GM19239 (cell line): ENCODE measurements around the gene CKLF.

Source experiments
- DNase-seq: peaks from one replicate; pipeline ENCODE4 v3.0.0; 2011; ENCODE audit warnings: low spot score; ENCODE audit not compliant: insufficient read length
- FAIRE-seq: peaks from 2 replicates; lab custom pipeline; 2011; peaks lifted over from hg19 to GRCh38; lab: Jason Lieb, UNC

The CKLF gene

DNA sequence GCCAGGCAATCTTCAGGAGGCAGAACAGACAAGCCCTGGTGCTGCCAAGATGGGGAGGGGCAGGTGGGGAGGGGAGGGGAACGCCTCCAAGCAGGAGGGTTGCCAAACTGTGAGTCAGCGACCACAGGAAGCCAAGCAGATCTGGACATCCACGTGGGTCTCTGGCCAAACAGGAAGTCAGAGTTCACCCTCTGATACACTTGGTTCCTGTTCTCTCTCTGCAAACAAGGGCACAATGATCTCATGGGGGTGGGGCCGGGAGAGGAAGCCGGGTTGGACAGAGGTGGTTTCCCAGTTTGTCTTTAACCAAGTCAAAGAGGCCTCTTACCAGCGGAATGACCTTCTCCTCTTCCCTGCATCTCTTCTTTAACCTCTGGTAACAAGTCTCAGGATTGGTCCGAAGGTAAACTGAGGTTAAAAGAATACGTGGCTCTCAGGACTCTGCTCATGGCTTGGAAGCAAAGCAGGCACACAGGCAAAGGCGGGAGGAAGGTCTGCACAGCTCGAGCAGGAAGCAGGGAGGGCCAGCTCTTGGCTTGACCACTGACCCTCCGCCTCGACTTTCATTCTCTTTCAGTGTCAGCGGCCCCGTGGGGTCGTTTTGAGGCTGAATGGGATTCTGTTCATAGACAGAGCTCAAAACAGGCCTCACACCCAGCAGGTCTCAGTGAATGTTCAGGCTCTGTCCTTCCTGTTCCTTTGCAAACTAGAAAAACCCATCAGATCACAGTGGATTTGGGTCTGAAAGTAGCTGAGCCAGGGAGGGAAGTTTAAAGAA, 35.4 kb upstream of the CKLF start:
- peak; percentile 88 for DNase-seq
- peak; percentile 97 for FAIRE-seq

- FAIRE-seq (no peak), DNase-seq (no peak)
Observed at GRCh38 chr16:66517586-66518263, 34.7 kb upstream of the CKLF start.

DNA sequence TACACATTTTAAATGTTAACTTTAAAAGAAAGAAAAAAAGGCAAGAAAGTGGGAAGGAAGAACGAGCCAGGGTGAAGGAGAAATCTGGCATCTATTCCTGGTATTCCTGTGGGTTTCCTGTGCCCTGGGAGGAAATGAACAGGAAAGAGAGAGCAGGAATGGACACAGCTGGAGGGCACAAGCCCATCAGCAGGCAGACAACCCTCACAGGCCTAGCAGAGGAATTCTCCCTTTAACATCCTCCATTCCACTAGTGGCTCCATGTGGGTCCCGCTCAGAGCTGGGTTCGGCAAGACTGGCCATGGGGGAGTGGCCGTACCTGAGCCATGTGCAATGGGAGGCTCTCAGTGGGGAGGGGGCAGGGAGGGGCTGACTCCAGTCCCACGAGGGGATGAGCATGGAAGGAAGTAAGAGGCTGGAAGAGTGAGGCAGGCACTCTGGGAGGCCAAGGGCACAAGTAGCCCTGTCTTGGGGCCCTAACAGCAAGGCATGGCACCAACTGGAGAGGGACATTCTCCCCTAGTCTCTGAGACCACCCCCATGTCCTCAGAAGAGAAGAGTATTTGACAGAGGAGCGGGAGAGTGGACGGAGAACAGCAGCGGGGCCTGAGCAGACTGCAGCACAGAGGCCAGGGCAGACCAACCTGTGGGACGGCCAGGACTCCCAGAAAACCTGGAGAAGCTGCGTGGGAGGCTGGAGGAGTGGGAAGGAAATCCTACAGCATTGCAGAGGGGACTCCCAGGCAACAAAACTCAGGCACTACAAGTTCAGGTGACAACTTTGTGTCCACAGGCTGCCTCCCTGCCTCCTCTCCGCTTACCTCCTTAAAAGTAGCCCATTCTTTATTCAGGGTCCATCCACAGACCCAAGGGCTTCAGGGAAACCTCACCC, 32.6 kb upstream of the CKLF start:
- no peak for FAIRE-seq
- no peak for DNase-seq

GRCh38 chr16:66520406-66521170, 31.8 kb upstream of the CKLF start:
- DNase-seq (no peak), FAIRE-seq (no peak)

- no peak for FAIRE-seq
- DNase-seq: no peak
Observed at GRCh38 chr16:66521252-66521713, 31.1 kb upstream of the CKLF start.

GRCh38 chr16:66521951-66522771, 30.2 kb upstream of the CKLF start:
- DNase-seq: no peak
- peak; percentile 88 for FAIRE-seq

GRCh38 chr16:66522816-66523590, 29.4 kb upstream of the CKLF start:
- DNase-seq (no peak), FAIRE-seq (no peak)

DNA sequence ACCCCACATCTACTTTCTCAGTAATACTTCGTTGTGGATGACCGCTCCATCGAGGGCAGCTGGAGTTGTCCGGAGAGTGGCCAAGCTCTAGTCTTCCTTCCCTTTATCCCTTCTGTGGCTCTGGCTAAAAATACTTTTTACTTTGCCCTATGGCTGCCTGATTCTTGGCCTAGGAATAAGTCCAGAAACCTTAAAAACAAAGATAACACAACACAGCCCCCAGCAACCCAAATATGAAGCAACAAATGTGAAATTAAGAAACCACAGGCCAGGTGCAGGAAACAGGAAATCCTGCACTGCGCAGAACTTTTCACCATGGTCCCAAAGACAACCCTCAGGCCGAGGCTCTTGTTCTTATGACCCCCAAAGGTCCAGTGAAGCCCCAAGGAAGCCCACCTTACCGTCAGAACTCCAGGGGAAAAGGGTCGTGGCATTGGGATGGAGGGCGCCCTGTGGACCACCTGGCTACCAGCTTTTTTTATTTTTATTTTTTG, 28.5 kb upstream of the CKLF start:
- FAIRE-seq: peak; percentile 91
- no peak for DNase-seq

GRCh38 chr16:66524601-66525164, 27.7 kb upstream of the CKLF start:
- FAIRE-seq (peak; percentile 91), DNase-seq (no peak)

DNA sequence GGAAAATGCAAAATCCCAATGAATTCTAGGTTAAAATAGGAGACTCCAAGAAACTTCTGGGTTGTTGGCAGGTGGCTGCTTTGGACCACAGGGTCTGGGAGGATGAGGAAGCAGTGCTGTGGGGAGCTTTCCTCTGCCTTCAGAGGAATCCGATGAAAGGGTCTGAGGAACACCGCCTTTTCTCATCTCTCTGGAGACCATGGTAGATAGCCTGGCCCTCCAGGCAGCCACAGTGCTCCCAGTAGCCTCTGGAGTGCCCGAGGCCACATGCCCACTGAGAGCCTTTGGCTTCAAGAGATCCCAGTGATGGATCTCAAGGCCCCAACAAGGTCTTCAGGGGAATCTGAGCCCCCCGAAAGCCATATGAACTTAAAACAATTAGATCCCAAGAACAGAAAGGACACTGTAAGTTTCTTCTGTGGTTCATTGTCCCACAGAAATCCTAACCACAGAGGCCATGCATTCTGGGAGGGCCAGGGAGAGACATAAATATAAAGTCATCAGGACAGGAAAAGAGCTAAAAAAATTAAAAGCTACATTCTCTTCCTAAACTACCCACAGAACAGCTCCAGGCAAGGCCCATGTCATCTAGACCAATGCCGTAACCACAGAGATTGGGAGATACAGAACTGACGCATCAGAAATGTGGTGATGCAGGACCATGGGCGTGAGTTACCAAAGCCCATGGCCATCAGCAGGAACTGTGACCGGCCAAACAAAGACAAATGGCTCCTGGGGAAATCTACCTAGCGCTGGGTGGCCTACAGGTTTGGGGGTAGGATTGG, 26.8 kb upstream of the CKLF start:
- no peak for DNase-seq
- FAIRE-seq: no peak

- FAIRE-seq: no peak
- DNase-seq: no peak
Observed at GRCh38 chr16:66528294-66528693, 24.1 kb upstream of the CKLF start.

DNA sequence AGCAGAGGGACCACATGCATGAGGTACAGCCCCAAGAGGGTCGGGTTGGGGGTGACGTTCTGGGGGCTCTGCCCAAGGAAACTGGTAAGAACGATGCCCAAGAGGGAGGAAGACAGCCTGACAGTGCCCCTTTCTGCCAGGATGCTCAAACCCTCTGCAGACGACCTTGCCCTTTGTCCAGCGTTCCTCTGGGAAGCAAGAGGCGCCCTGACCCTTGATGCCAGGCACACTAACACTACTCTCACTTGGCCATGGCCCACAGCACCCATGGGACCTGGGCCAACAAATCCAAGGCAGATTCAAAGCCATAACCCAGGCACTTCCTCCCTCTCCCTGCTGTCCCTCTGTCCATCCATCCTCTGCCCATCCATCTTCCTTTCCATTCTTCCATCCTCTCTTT, 22.9 kb upstream of the CKLF start:
- FAIRE-seq (no peak), DNase-seq (no peak)

- DNase-seq (no peak), FAIRE-seq (no peak)
Observed at GRCh38 chr16:66534376-66534799, 18.0 kb upstream of the CKLF start.

DNA sequence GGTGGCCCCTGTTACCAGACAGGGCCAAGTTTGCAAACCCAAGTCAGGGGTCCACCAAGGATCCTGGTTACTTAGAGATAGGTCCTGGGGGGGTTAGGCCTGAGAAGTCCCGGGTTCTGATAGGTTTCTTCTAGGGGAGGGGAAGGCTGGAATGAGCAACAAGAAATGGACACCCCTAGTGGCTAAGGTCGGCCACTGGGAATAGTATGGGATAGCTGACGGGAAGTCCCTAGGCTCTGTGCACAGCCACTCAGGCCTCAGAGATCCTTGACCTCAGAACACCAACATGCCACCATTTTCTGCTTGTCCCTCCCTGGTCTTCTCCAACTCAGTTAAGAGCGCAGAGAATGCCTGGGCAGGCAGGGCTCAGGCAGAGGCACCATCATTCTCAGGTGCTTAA, 15.9 kb upstream of the CKLF start:
- DNase-seq (no peak), FAIRE-seq (no peak)

DNA sequence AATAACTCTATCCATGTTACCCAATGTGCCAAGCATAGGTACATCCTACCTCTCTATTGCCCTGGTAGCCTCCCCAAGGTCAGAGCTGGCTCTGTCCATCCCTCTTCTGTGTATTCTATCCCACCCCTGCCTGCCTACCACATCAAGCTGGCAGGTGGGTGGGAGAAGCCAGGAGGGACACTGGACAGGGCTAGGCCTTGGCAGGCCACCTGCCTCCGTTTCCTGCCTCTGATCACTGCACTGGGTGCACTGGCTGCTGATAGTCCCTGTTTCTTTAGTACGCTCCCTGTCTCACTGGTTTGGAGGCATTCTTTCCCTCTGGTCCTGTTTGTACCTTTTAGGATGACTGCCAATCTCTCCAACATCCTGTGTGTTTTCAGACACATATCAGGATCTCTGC, 15.1 kb upstream of the CKLF start:
- no peak for DNase-seq
- no peak for FAIRE-seq

DNA sequence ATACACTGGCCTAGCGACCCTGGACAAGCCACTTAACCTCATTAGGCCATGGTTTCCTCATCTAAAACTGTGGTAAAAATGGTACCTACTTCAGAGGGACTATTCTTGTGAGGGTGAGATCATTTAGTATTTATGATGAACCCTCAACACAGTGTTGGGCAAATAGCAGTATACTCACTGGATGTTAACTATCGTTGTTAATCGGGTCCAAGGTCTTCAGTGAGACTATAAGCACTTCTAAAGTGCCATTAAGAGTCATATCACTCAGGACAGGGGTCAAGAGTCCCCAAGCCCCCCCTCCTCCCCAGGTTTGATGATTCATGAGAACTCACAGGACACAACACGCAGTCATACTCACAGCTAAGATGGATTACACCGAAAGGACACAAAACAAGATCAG, 13.5 kb upstream of the CKLF start:
- no peak for DNase-seq
- no peak for FAIRE-seq
